Stimulated activated CD4-positive, alpha-beta T cell treated with anti-CD3 and anti-CD28 coated beads, Interleukin-12 subunit alpha, Interleukin-12 subunit beta, amount 100 ng/mL, for 48 hours (primary cell): ENCODE measurements around the gene PLPP2.

Experiments
- DNase-seq, 3 donors: peaks; one replicate each; pipeline ENCODE4 v3.0.0-alpha.2; 2020; ENCODE audit warnings: low read depth in 2 of 3, low spot score in 1 of 3

Gene PLPP2

DNA sequence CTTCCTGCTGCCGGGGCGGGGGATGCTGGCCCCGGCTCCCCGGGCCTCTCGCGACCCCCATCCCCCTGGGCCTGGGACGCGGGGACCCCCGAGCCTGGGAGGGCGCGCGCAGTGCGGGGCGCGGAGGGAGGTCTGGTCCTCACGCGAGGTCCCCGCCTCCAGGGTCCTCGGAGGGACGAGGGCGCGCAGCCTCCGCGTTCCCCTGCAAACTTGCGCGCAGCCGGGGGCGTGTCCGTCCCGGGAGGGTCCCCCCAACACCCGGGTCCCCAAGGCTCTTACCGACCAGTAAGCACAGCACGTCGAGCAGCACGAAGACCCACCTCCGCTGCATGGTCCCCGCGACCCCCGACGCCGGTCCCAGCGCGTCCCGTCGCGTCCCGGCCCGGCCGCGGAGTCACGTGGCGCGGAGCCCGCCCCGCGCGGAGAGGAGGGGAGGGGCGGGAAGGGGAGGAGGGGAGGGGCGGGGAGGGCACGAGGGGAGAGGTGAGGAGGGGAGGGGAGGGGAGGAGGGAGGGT is at the start of gene PLPP2:
Gene PLPP2, minus strand, starts transcription at position 398 of the 516 bp plus-strand sequence. Its CDS starts 67 bp downstream, at position 331.
- DNase-seq = no peak

DNA sequence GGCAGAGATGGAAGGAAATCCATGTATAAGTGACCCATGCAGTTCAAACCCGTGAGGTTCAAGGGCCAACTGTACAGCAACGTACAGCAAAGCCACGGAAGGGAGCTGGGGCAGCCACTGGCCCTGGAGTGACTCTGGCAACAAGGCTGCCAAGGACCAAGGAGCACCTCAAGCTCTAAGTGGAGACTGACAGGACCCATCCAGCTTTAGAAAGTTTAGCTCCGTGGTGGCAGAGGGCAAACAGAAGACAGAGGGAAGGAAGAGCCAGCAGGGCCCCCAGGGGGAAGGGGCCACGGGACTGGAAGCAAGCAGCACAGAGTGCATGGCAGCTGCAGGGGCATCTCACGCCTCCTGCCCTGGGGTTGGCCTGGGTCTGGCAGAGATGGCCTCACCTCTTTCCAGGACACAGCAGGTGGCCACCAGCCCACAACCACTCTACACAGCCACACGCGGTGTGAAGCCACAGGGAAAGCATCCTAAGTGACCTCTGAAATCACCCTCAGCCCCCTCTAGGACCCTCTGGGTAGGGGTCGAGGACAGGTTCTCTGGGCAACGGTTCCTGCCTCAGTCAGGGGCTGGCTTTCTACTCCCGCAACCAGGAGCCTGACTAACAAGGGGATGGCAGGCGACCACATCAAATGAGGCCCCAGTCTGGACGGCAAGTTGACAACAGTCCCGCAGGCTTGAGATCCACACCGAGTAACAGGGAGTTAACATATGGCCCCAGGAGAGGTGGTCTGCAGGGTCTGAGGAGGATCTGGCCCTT is 49.6 kb upstream of the PLPP2 start:
- no peak for DNase-seq

DNA sequence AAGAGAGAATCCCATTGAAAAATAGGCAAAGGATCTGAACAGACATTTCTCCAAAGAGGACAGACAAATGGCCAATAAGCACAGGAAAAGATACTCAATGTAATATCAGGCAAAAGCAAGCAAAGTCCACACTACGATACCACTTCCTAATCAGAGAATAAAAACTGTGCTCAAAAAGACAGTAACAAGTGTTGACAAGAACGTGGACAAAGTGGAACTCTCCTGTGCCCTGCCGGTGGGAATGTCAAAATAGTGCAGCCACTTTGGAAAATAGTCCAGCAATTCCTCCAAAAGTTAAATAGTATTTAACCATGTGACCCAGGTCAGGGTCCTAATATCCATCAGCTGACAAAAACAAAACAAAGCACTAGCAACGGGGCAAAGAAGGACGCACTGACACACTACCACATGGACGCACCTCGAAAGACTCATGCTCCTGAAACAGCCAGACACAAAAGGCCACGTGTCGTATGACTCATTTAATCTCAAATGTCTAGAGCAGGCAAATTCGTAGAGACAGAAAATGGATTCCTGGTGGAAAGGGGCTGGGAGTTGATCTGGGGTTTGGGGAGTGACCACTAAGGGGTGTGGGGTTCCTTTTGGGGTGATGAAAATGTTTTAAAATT is 48.2 kb upstream of the PLPP2 start:
- DNase-seq = no peak

DNA sequence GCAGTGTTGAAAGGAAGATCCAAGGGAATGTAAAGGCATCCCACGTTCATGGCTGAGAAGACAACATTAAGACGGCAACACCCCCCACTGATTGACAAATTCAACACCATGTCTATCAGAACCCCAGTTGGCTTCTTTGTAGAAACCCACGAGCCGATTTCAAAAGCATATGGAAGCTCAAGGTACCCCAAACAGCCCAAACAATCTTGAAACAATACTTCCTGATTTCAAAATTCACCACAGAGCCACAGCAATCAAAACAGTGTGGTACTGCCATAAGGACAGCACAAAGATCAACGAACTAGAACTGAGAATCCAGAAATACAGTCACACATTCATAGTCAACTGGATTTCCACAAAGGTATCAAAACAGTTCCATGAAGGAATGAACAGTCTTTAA is 47.2 kb upstream of the PLPP2 start:
- DNase-seq = no peak

DNA sequence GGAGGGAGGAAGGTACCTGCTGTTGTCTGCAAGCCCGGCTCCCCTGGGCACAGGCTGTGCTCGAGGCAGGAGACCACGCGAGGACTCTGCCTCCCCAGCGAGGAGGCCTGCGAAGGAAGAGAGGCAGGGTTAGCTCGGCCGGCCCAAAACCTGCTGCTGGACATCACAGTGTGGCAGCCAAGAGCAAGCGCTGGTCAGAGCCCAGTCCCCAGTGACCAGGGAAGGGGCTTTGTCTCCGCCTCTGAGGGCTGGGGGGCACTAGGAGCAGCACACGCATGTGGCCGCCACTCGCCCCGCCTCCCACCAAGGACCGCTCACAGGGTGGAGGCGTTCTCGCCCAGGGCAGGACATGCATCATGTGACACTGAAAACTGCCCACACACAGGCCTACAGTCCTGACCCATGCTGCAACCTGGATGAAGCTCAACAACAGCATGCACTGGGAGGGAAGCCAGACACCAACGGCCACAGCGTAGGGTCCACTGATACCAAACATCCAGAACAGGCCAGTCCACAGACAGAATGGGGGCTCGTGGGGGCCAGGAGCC is 44.9 kb upstream of the PLPP2 start:
- no peak for DNase-seq

DNA sequence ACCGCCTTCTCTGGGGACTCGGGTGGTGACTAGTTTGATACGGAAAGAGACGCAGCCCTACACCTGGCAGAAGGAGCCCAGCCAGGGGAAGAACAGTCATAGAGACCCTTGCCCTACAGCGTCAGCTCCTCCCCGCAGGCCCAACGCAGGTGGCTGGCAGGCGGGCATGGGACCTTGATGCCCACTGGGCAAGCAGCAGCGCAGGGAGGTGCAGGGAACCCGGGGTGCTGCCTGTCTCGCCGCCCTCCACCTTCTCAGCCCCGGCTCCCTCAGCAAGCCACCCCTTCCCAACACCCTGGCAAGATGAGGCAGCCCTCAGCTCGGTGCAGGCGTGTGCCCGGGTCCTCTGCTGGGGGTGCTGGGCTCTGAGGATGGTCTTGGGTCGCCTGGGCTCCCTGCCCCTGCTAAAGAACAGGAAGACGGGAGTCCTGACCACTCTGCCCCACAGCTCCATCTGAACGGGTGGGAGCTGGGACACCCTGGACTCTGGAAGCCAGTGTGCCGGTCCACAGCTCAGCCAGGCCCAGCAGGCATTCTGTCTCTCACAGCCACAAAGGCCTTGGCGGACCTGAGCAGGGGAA is 44.4 kb upstream of the PLPP2 start:
- no peak for DNase-seq

DNA sequence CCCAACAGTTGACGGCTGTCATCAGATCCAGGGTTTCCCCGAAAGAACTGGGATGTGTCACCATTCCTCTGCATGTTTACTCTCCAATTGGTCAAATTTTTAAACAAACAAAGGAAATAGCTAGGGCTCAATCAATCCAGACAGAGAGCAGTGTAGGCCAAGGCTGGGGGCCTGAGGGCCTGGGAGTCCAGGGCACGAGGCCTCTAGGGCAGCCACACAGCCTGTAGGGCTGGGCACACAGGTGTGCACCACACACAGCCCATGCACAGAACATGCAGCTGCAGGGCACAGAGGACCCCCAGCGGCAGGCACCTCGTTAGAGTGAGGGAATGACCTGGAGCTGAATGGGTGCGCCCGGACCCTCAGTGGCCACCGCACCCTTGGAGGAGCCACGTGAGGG is 43.9 kb upstream of the PLPP2 start:
- no peak for DNase-seq

DNA sequence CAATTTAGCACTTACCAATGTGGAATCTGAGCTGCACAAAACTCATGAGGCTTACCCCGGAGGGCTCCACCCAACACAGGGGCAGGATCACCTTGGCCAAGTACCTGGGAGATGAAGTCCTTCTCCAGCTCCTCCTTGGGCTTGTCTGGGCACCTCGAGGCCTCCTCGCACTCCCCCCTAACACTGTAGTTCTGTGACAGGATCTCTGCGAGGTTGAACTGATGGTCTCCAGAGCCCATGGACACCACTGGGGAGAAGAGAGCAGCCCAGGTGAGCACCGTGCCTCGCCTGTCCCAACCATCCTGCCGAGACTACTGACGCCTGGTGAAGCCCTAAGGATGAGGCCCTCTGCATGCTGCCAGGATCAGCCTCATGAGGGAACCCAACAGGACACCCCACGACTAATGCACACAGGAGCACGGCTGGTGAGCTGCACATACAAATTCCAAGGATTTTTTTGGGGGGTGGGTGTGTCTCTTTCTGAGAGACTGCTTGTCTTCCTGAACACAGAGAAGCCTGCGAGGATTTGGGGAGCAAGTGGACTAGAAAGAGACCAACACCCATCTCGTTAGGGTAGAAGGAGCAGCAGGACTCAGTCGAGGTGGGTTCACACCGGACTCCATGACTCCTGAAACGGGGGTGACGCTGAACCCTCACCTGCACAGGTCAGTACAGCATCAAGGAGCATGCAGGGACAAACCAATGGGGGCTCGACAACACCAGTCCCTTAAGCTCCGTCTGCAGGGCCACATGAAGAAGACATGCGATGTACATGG is 43.3 kb upstream of the PLPP2 start:
- no peak for DNase-seq

DNA sequence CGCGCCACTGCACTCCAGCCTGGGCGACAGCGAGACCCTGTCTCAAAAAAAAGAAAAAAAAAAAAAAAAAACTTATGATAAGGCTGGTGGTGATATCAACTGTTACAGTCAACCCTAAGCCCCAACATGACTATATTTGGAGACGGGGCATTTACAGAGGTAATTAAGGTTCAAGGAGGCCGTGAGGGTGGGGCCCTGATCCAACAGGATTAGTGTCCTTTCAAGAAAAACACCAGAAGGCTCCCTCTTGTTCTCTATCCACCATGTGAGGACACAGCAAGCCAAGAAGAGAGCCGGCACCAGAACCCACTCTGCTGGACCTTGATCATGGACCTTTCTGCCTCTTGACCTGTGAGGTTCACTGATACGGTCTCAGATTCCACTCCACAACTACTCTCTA is 39.3 kb upstream of the PLPP2 start:
- no peak for DNase-seq

DNA sequence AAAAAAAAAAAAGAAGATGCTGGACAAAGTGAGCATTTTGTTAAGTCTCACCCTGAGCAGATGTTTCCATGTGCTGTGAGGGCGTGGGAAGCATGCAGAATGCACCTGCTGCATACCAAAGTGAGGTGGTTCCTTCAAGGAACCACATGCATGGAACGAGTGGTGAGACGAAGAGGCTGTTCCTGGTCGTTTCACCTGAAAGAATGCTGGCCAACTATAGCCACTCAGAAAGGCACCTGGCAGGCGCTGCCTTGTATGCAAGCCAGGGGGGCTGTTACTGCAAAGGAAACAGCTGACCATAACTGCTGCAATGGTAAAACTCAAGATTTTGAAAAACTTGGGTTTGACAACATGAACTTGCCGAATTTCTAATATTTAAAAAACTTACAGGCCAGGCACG is 38.7 kb upstream of the PLPP2 start:
- DNase-seq = no peak

DNA sequence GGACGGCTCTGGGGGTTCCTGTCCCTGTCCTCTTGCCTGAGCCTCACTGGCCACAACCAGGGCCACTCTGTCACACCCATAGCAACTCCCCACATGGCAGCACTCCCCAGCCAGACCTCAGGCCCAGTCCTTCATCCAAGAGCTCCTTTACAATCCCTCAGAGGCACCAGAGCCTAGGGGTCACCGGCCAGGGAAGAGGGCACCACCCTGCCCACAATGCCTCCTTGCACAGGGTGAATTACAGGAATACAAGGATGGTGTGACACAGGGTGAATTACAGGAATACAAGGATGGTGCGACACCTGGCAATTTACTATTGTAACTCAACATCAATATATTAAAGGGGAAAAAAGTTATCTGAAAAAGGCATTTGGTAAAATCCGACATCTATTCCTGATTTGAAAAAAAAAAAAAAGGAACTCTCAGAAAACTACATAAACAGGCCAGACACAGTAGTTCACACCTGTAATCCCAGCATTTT is 36.9 kb upstream of the PLPP2 start:
- DNase-seq = no peak

DNA sequence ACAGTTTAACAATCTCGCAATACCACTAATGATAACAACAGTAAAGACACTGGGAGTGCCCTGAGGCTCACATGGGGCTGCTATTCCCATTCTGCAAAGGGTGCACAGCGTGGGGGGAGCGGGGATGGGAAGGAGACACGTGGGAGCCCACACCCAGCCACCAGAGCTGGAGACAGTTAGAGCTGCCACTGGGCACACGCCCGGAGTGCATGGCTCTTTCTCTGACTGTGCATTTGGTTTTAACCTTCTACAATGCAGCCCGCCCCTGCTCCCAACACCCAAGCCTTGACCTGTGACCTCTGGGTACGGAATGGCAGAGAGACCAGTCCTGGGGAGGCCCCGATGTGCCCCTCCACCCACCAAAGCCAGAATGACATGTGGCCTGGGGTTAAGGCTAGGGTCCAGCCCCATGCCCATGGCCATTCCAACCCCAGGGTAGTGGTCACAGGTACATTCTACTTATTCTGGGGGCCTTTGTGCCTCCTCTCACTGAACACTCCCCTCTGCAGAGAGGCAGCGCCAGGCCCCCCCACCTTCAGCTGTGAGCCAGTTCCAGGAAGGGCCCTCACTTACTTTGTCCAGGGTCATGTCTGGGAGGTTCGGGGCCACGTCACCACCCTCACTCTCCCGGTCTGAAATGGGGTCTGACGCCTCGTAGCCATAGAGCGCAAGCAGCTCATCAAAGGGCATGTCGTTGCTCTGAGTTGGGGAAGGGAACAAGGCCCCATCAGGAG is 36.3 kb upstream of the PLPP2 start:
- no peak for DNase-seq

DNA sequence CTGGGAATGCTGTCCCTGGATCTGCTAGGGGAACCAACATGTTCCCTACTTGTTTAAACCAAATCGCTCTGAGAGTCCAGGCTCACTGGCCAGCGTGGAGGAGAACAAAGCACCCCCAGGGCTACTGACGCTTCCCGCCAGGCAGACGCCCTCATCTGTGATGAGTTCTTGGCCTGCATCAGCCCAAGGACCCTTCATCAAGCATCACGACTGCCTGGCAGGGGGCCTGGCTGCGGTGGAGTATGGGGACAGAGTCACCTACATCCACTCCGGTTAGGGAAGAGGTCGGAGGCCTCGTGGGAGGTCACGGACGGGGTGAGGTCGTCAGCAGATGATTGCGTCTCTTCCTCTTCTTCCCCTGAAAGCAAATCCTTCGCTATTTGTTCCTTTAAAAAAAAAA is 35.7 kb upstream of the PLPP2 start:
- no peak for DNase-seq

DNA sequence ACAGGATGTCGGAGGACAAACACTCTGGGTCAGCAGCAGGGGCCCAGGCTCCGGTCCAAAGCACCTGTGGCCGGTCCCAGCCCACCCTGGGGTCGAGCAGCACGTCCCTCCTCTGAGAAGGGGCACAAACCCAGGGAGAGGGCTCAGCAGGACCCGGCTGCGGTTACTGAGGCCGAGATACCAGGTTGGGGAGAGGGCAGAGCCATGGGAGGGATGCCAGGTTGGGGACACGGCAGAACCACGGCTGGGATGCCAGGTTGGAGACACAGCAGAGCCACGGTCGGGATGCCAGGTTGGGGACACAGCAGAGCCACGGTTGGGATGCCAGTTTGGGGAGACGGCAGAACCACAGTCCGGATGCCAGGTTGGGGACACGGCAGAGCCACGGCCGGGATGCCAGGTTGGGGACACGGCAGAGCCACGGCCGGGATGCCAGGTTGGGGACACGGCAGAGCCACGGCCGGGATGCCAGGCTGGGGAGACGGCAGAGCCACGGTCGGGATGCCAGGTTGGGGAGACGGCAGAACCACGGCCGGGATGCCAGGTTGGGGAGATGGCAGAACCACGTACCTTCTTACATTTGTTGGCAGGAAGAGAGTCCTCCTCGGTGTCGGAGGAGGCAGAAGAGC is 34.8 kb upstream of the PLPP2 start:
- DNase-seq = no peak

DNA sequence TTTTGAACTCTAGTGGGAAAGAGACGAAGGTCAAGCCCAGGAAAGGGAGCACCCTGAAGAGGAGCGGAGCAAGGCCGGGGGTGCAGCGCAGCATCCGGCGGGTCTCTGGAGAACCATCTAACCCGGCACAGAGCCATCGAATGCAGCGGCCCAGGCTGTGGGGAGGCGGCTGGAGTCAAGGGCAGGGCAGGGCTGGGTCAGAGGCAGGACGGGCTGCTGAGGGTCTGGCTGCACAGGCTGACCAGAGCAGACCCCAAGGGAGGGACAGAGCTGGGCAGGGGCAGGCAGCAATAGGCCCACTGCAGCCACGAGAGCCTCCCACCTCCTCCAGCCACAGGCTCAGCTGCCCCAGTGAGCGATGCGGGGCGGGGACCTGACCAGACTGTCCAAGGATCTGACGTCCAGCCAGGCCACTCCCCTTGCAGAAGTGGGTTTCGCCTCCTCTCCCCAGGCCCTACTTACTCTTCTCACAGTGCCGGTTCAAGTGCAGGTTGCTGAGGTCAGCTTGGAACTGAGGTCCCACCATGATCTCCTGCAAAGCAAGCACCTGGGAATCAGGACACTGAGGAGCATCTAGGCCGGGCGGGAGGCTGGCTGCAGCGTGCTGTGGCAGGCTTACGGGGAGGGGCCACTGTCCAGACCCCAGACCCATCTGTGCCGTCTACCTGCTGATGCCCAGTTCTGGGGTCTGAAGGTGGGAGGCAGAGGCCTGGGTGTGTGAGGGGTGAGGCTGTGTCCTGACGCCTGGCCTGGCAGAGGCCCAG is 34.2 kb upstream of the PLPP2 start:
- DNase-seq = no peak

DNA sequence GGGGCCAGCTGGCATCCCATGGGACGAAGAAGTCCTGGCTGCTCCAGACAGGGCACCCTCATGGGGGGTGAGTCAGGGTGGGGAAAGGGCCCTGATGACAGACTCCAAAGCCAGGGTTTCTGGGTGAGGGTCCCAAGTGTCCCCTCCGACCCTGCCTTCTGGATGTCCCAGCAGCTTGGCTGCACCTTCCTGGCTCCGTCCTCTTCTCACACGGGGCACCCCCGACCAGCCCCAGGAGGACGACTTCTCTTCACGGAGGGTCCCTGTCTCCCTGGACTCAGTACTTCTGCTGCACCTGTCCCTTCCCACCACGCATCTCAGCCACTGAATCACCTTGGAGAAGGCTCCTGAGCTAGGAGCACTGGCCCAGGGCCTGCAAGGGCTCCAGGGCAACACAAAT is 33.5 kb upstream of the PLPP2 start:
- no peak for DNase-seq

DNA sequence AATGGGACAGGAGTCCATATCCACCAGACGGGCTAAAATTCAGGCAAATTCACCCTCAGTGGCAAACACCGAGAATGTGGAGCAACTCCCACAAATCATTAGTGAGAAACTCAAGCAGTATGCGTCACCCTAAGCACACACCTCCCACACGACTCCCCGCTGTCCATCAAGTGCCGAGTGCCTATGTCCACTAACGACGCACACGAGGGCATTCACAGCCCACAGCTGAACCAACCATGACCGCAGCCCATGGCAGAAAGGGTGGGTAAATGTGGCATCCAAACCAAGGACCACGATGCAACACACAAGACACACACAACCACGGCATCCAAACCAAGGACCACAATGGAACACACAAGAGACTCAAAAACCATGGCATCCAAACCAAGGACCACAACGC is 31.4 kb upstream of the PLPP2 start:
- no peak for DNase-seq

DNA sequence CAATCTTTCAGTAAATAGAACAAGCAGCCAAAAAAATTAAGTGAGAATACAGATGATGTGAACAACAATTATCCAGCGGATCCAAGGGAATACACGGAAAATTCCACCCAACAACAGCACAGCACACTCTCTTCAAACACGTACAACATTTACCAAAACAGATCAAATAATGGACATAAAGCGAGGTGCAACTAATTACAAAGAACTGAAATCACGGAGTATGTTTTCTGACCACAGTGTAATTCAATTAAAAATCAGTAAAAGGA is 27.2 kb upstream of the PLPP2 start:
- DNase-seq = no peak

DNA sequence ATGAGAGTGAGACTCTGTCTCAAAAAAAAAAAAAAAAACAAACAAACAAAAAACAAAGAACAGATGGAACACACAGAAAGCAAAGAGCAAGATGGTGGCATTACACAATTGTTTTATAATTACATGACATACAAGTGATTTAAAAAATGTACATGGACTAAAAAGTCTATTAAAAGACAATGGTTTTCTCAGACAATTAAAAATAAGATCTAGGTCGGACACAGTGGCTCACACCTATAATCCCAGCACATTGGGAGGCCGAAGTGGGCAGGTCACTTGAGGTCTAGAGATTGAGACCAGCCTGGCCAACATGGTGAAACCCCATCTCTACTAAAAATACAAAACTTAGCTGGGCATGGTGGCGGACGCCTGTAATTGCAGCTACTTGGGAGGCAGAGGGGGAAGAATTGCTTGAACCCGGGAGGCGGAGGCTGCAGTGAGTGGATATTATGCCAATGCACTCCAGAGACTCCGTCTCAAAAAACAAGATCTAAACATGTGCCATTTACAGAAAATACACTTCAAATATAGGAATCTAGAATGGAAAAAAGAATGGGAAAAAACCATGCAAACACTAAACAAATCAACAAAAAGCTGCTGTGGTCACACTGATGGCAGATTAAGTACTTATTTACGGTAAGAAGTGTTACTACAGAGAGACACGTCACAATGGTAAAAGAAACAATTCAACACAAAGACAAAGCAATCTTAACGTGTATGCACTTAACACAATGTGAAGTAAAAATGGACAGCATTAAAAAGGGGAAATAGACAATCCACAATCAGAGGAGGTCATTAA is 26.7 kb upstream of the PLPP2 start:
- DNase-seq = no peak
